ENCODE data around the gene CPEB4.

CPEB4 gene

GRCh38 chr5:173848986-173849596 lies 39.1 kb upstream of the CPEB4 start:
- no peak overlapping the region for H3K4me2 ChIP-seq (ENCODE audit: insufficient read depth, low read length, poor library complexity, severe bottlenecking)
- H2AFZ ChIP-seq (ENCODE audit: low read length): no peak overlapping the region
- H4K8ac ChIP-seq (ENCODE audit: low read depth, low read length): no peak overlapping the region
- H2BK12ac ChIP-seq (ENCODE audit: low read length): no peak overlapping the region
- H3K18ac ChIP-seq (ENCODE audit: low read length): no peak overlapping the region
- H3K9ac ChIP-seq (ENCODE audit: low read depth, low read length, poor library complexity): no peak overlapping the region
- no peak overlapping the region for H2BK5ac ChIP-seq (ENCODE audit: low read length)
- no peak overlapping the region for H2BK120ac ChIP-seq (ENCODE audit: low read depth, low read length)
- H3K23ac ChIP-seq (ENCODE audit: low read depth, low read length, poor library complexity): no peak overlapping the region
- no peak overlapping the region for H2BK15ac ChIP-seq (ENCODE audit: low read length)
- H3K9me3 ChIP-seq (replicated peaks in 1 of 2; ENCODE audit: control insufficient read depth in 2 of 2, insufficient read depth in 1 of 2, low read depth in 1 of 2, low read length in 2 of 2): peaks cover 0 to 3% of the 10 kb centered on the region in 2 donors
- no peak overlapping the region for H2AK5ac ChIP-seq (ENCODE audit: low read depth, low read length)
- WGBS, 2 donors (ENCODE audit: extremely low coverage in 2 of 2, insufficient read length in 2 of 2, insufficient replicate concordance in 1 of 2): no CpG with 5 or more reads among the region's 2 CpGs
- no peak overlapping the region for H3K4ac ChIP-seq (ENCODE audit: low read length)
- H3K36me3 ChIP-seq (replicated peaks in 1 of 2; ENCODE audit: control insufficient read depth in 2 of 2, insufficient read depth in 2 of 2, low read length in 2 of 2): no peaks in the 10 kb centered on the region
- H3K27me3 ChIP-seq (ENCODE audit: control insufficient read depth in 3 of 3, insufficient read depth in 3 of 3, low read depth in 1 of 3, low read length in 3 of 3): no peaks in the 10 kb centered on the region
- no peak overlapping the region for H3K27ac ChIP-seq (replicated peaks; ENCODE audit: low read length)
- H3K79me1 ChIP-seq (ENCODE audit: low read depth, low read length): no peaks in the 10 kb centered on the region
- no peak overlapping the region for H4K91ac ChIP-seq (ENCODE audit: low read depth, low read length, poor library complexity)
- H3K14ac ChIP-seq (ENCODE audit: low read length): no peak overlapping the region
- DNase-seq (ENCODE audit: low spot score): no peak
- H3K4me3 ChIP-seq (ENCODE audit: low read length in 2 of 2): no peak overlapping the region
- H3K4me1 ChIP-seq (ENCODE audit: control insufficient read depth in 2 of 2, insufficient read depth in 1 of 2, low read depth in 1 of 2, low read length in 2 of 2): peaks cover 0 to 2% of the 10 kb centered on the region in 2 donors

GRCh38 chr5:173849908-173850307 lies 38.2 kb upstream of the CPEB4 start:
- Histone ChIP-seq H2AK5ac (ENCODE audit: low read depth, low read length) (no peak overlapping the region), H3K9me3 (replicated peaks in 1 of 2; ENCODE audit: control insufficient read depth in 2 of 2, insufficient read depth in 1 of 2, low read depth in 1 of 2, low read length in 2 of 2) (peaks cover 0 to 3% of the 10 kb centered on the region in 2 donors), H2BK15ac (ENCODE audit: low read length) (no peak overlapping the region), H3K4me3 (ENCODE audit: low read length in 2 of 2) (no peak overlapping the region), H3K79me1 (ENCODE audit: low read depth, low read length) (no peaks in the 10 kb centered on the region), H3K4me1 (ENCODE audit: control insufficient read depth in 2 of 2, insufficient read depth in 1 of 2, low read depth in 1 of 2, low read length in 2 of 2) (peaks cover 0 to 2% of the 10 kb centered on the region in 2 donors), H2BK120ac (ENCODE audit: low read depth, low read length) (no peak overlapping the region), H3K4ac (ENCODE audit: low read length) (no peak overlapping the region), H2BK12ac (ENCODE audit: low read length) (no peak overlapping the region), H3K4me2 (ENCODE audit: insufficient read depth, low read length, poor library complexity, severe bottlenecking) (no peak overlapping the region), H2BK5ac (ENCODE audit: low read length) (no peak overlapping the region), H4K8ac (ENCODE audit: low read depth, low read length) (no peak overlapping the region), H3K14ac (ENCODE audit: low read length) (no peak overlapping the region), H3K23ac (ENCODE audit: low read depth, low read length, poor library complexity) (no peak overlapping the region), H3K9ac (ENCODE audit: low read depth, low read length, poor library complexity) (no peak overlapping the region), H3K18ac (ENCODE audit: low read length) (no peak overlapping the region), H3K36me3 (replicated peaks in 1 of 2; ENCODE audit: control insufficient read depth in 2 of 2, insufficient read depth in 2 of 2, low read length in 2 of 2) (no peaks in the 10 kb centered on the region), H2AFZ (ENCODE audit: low read length) (no peak overlapping the region), H4K91ac (ENCODE audit: low read depth, low read length, poor library complexity) (no peak overlapping the region), H3K27ac (replicated peaks; ENCODE audit: low read length) (no peak overlapping the region), H3K27me3 (ENCODE audit: control insufficient read depth in 3 of 3, insufficient read depth in 3 of 3, low read depth in 1 of 3, low read length in 3 of 3) (no peaks in the 10 kb centered on the region)
- no peak for DNase-seq (ENCODE audit: low spot score)
- no CpG with 5 or more reads among the region's 4 CpGs for WGBS, 2 donors (ENCODE audit: extremely low coverage in 2 of 2, insufficient read length in 2 of 2, insufficient replicate concordance in 1 of 2)

GRCh38 chr5:173850659-173851058 lies 37.5 kb upstream of the CPEB4 start:
- Histone ChIP-seq H2AK5ac (ENCODE audit: low read depth, low read length) (no peak overlapping the region), H3K36me3 (replicated peaks in 1 of 2; ENCODE audit: control insufficient read depth in 2 of 2, insufficient read depth in 2 of 2, low read length in 2 of 2) (no peaks in the 10 kb centered on the region), H3K14ac (ENCODE audit: low read length) (no peak overlapping the region), H3K4ac (ENCODE audit: low read length) (no peak overlapping the region), H3K79me1 (ENCODE audit: low read depth, low read length) (no peaks in the 10 kb centered on the region), H3K4me1 (ENCODE audit: control insufficient read depth in 2 of 2, insufficient read depth in 1 of 2, low read depth in 1 of 2, low read length in 2 of 2) (peaks cover 0 to 2% of the 10 kb centered on the region in 2 donors), H2BK5ac (ENCODE audit: low read length) (no peak overlapping the region), H3K4me3 (ENCODE audit: low read length in 2 of 2) (no peak overlapping the region), H3K23ac (ENCODE audit: low read depth, low read length, poor library complexity) (no peak overlapping the region), H2BK15ac (ENCODE audit: low read length) (no peak overlapping the region), H2AFZ (ENCODE audit: low read length) (no peak overlapping the region), H4K91ac (ENCODE audit: low read depth, low read length, poor library complexity) (no peak overlapping the region), H4K8ac (ENCODE audit: low read depth, low read length) (no peak overlapping the region), H3K9ac (ENCODE audit: low read depth, low read length, poor library complexity) (no peak overlapping the region), H2BK12ac (ENCODE audit: low read length) (no peak overlapping the region), H2BK120ac (ENCODE audit: low read depth, low read length) (no peak overlapping the region), H3K9me3 (replicated peaks in 1 of 2; ENCODE audit: control insufficient read depth in 2 of 2, insufficient read depth in 1 of 2, low read depth in 1 of 2, low read length in 2 of 2) (peaks cover 0 to 3% of the 10 kb centered on the region in 2 donors), H3K4me2 (ENCODE audit: insufficient read depth, low read length, poor library complexity, severe bottlenecking) (no peak overlapping the region), H3K18ac (ENCODE audit: low read length) (no peak overlapping the region), H3K27me3 (ENCODE audit: control insufficient read depth in 3 of 3, insufficient read depth in 3 of 3, low read depth in 1 of 3, low read length in 3 of 3) (no peaks in the 10 kb centered on the region), H3K27ac (replicated peaks; ENCODE audit: low read length) (no peak overlapping the region)
- no CpG with 5 or more reads among the region's 6 CpGs for WGBS, 2 donors (ENCODE audit: extremely low coverage in 2 of 2, insufficient read length in 2 of 2, insufficient replicate concordance in 1 of 2)
- DNase-seq (ENCODE audit: low spot score): no peak

- Histone ChIP-seq H3K4me3 (ENCODE audit: low read length in 2 of 2) (no peak overlapping the region), H2BK5ac (ENCODE audit: low read length) (no peak overlapping the region), H3K9me3 (replicated peaks in 1 of 2; ENCODE audit: control insufficient read depth in 2 of 2, insufficient read depth in 1 of 2, low read depth in 1 of 2, low read length in 2 of 2) (peaks cover 0 to 3% of the 10 kb centered on the region in 2 donors), H3K9ac (ENCODE audit: low read depth, low read length, poor library complexity) (no peak overlapping the region), H3K18ac (ENCODE audit: low read length) (no peak overlapping the region), H3K14ac (ENCODE audit: low read length) (no peak overlapping the region), H4K8ac (ENCODE audit: low read depth, low read length) (no peak overlapping the region), H2BK120ac (ENCODE audit: low read depth, low read length) (no peak overlapping the region), H3K79me1 (ENCODE audit: low read depth, low read length) (no peaks in the 10 kb centered on the region), H3K4me2 (ENCODE audit: insufficient read depth, low read length, poor library complexity, severe bottlenecking) (no peak overlapping the region), H3K4ac (ENCODE audit: low read length) (no peak overlapping the region), H3K36me3 (replicated peaks in 1 of 2; ENCODE audit: control insufficient read depth in 2 of 2, insufficient read depth in 2 of 2, low read length in 2 of 2) (no peaks in the 10 kb centered on the region), H3K4me1 (ENCODE audit: control insufficient read depth in 2 of 2, insufficient read depth in 1 of 2, low read depth in 1 of 2, low read length in 2 of 2) (peaks cover 0 to 2% of the 10 kb centered on the region in 2 donors), H3K23ac (ENCODE audit: low read depth, low read length, poor library complexity) (peak overlapping the region; percentile 11), H3K27me3 (ENCODE audit: control insufficient read depth in 3 of 3, insufficient read depth in 3 of 3, low read depth in 1 of 3, low read length in 3 of 3) (peaks cover 0 to 3% (median 0%) of the 10 kb centered on the region in 3 experiments), H2BK15ac (ENCODE audit: low read length) (no peak overlapping the region), H2AK5ac (ENCODE audit: low read depth, low read length) (no peak overlapping the region), H2BK12ac (ENCODE audit: low read length) (no peak overlapping the region), H3K27ac (replicated peaks; ENCODE audit: low read length) (no peak overlapping the region), H2AFZ (ENCODE audit: low read length) (no peak overlapping the region), H4K91ac (ENCODE audit: low read depth, low read length, poor library complexity) (no peak overlapping the region)
- DNase-seq (ENCODE audit: low spot score): no peak
- no CpG with 5 or more reads among the region's 10 CpGs for WGBS, 2 donors (ENCODE audit: extremely low coverage in 2 of 2, insufficient read length in 2 of 2, insufficient replicate concordance in 1 of 2)
Measured at GRCh38 chr5:173851595-173852243, 36.4 kb upstream of the CPEB4 start.
